HG02763 (cell line): ENCODE results near the gene GPR63.

Experiments
- ATAC-seq: cut with Tn5 transposase; IDR thresholded peaks from one replicate; pipeline ENCODE4 v1.9.1; 2021; ENCODE audit warnings: mild to moderate bottlenecking, moderate library complexity; ENCODE audit not compliant: unreplicated experiment

GPR63 gene

DNA sequence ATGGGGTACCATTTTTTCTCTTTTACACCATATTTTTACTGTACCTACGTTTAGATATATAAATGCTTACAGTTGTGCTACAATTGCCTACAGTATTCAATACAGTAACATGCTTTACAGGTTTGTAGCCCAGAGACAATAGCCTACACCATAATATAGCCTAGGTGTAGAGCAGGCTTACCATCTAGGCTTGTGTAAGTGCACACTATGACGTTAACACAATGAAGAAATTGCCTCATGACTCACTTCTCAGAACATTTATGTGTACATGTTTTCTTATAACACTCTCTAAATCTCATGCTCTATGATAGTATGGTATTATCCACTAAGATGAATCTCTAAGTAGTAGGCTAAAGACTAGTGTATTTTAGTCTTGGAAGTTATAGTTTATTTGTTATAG is 13.5 kb downstream of the GPR63 start:
- no peak for ATAC-seq

DNA sequence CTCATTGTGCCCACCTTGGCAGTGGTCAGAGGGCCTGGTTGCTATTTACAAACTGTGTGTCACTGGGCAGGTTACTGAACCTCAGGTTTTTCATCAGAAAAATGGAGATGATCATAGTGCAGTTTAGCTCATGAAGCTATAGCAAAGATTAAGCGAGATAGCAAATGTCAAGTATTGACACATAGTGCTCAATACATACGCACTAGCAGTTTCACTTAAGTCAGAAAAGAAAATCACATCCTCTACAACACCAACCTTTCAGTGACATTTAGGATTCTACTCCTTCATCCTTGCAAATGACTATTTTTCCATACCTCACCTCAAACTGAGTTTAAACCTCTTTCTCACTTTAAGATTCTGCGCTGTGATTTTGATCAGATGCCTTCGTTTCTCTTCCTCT is 16.2 kb downstream of the GPR63 start:
- ATAC-seq, result no peak

DNA sequence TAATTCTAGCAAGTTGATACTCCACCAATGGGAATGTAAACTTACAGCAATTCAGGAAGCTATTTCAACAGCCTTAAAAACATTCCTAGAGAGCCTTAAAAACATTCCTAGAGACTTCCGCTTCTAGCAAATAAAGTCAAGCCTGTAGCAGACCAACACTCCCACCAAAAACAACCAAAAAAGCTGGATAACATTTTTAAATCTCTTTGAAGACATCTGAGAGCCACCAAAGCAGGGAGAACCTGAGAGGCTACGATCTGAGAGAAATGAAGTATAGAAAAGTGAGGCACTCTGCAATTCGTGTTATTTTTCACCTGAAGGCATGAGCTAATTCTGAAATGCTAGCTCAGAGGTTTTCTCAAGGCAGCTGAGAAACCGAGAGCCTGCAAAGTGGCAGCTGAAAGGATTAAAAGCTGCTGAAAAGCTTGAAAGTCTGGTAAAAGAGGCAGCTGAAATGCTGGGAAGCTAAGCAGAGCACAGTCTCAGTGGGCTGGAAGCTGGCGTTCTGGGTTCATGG is 20.9 kb downstream of the GPR63 start:
- ATAC-seq, result no peak

DNA sequence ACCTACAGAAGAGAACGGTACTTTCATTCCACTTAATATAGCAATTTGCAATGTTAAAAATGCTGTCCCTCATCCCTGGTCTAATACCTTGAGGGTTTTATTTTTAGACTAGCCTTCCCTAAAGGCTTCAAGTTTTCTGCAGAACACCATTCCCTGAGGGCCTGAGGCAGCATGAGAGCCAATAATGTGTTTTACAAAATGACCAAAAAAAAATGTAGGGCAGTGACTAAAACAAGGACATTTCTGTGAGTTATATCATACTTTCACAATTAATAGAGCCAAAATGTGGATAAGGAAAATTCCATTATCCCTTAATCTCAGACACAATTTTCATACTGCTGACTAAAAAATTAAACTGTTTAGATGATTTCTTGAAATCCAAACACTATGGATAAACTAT is 22.7 kb downstream of the GPR63 start:
- ATAC-seq, result no peak

DNA sequence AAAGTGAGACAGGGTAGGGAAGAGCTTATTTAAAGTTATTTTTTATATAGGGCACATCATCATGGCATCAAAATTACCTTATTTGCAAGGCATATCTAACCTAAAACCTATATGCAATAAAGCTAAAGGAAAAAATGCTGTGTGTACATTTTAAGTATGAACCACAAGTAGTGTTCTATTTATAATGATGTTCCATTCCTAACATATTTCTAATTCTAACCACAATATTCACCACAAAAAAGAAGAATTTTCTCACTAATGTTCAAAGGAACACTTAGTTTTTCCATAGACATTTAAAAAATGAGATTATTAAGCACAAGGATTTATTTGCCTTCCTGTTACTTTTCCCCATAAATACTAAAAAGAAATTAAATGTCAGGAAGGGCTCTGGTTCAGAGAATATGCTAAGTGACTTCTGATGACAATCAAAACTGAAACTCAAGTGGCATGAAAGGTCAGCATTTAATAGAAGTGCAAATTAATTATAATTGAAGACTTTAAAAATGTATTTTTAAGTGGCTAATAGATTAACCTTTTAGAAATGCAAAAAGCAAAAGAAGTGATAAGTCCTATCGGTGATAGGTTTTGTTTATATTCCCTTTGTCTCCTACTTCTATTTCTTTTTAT is 25.1 kb downstream of the GPR63 start:
- ATAC-seq, result no peak

DNA sequence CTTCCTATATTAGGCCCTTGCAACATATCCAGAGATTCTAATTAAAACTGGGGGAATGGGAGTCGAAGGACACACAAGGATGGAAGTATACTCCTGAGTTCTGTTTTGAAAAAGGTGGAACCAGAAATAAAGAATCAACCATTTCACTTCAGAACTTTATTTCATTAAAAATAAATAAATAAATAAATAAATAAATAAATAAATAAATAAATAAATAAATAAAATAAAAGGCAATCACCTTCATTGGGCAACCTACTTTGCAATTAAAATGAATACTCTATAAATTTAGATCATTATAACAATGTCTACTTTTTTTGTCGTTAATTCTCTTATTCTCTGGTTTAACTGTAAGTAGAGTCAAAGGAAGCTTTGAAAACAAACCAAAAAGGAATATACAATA is 25.6 kb downstream of the GPR63 start:
- no peak for ATAC-seq

DNA sequence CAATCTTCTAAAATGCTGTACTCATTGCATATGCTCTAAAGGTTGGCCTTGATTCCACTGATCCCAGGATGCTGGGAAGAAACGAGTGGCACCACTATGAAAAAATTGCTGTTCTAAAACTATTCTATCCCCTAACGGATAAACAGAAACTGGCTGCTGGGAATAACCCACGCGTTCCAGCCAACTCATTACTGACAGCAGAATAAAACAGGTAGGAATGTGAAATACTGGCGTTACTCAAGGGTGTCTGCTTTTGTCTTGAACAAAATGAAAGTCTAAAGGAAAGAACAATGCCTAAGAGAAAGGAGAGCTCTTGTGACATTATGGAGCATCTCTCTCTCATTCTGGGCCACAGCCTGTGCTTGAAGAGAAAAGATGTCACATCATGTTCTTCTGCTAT is 26.1 kb downstream of the GPR63 start:
- ATAC-seq, result no peak

DNA sequence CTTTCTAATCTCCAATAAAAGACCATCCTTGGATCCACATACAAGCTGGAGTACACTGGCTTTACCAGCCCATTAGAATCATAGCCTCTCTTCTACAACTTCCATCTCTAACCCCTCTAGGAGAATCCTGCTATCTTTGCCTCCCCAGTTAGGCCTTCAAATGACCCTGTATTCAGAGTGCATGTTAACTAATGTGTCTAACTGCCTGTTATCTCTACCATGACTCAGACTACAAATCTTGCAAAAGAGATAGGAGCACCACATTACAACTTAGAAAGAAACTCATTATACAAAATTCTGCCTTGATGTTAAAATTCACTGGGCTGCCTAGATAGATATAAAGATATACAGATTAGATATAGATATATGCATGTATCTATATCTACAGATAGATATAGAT is 28.2 kb downstream of the GPR63 start:
- no peak for ATAC-seq

DNA sequence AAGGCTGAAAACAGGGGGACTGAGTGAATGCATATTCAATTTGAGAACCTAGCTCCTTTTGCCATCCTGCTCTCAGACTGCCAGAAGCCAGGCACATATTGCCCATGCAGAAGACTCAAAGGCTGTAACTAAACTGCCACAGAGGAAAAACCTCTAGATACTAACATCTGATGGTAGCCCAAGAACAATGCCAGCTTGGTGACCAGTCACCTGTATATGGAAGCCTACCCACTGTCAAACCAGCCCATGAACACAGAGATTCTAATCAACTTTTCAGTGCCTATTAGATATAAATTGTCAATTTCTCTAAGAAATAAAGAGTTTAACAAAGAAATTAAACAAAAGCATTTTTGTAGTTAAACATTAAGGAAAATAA is 34.2 kb downstream of the GPR63 start:
- ATAC-seq, result no peak

DNA sequence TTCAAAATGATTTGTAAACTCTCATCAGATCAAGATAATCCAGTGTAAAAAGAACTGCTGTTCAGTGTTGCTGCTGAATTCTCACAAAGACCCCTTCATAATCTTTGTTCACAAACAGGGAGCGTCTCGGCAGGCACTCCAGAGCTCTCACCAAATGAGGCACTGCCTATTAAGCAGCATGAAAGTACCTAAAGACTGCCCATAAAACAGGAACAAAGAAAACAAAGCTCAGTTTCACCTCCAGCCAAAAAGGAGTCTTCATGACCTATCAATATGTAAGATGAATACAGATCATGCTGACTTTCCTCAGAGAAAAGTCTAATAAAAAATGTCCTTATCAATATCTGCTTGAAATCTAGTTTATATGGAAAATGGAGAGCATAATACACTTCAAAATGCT is 41.8 kb downstream of the GPR63 start:
- ATAC-seq, result peak; percentile 98

DNA sequence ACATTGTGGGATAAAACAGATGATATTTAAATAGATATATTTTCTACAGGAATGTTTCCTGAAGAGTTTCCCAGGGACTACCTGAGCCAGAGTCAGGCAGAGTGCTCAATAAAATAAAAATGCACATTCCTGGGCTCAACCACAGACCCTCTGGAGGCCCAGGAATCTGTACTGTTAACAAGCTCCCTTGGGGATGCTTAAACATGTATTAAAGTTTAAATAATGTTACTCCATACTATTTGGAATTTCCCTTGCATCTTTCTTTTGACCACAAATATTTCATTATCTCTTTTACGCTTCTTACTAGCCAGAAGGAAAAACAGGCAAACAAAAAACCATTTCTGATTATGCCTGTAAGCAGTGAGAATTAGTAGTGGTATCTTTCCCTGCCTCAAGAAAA is 42.3 kb downstream of the GPR63 start:
- peak; percentile 21 for ATAC-seq

DNA sequence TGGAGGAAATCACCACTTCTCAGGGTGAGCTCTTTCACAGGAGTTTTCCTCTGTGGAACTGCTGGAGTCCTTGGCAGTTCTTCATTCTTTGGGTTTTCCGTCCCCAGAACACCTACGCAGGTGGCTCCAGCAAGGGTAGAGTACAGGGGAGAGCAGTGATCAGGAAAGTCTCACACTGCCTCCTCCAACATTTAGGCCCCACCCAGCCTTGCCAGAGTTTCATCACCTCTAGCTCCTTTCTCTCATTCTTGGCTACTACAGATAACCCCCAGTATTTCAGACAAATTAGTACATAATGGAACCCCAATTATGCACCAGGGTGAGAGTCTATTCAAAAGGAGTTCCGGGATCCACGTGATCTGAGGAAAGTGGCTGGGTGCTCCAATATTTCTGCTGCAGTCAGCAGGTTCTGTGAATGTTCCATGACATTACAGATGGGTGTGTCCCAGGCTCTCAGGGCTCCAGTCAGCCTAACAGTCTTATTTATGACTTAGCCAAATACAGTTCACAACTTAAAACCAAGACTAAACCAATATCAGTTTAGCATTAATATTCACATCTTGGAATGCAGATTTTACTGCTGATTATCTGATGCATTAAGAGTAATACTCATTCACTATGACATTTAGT is 44.6 kb downstream of the GPR63 start:
- no peak for ATAC-seq

DNA sequence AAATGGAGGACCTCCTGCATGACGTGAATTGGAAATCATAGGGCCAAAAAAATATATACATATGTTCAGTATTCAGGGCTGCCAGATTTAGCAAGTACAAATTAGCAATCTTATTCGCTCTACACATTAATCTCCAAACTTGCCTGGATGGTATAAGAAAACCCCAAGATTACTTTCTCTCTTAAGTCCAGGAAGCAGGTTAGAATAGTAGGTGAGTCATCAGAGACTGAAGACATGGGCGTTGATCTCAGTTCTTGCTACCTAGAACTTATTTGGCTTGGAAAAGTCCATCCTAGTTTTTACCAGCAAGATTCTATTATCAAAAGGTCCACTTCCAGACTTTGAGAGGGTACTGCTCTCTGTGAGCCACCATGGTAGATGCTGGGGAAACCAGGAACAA is 47.4 kb downstream of the GPR63 start:
- ATAC-seq, result no peak

DNA sequence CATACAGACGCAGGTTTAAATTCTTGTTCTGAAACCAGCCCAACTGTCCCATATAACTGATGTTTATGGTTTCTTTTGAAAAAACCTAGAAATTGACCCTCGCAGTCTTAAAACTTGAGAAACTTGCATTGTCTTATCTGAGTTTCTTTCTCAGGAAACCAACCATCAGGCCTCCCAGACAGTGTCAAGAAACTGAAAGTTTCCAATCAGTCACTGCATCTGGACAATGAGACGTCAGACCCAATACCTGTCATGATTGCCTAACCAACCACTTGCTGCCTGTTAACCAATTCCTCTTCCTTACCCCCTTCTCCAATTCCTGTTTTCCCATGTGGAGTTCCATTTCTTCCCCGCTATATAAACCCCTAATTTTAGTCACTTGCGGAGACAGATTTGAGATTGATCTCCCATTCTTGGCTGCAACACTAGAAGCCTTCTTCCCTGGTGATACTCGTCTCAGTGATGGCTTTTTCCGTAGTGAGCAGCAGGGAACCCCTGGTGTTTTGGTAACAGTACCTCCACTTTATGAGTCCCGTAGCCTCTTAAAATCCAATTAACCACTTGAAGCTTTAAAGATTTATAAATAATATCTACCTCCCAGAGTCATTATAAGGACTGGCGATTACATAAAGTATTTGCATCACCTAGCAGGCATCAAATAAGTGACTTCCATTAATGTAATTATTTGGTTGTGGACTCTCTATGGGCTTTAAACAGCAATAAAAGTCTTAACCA is 49.3 kb downstream of the GPR63 start:
- no peak for ATAC-seq

DNA sequence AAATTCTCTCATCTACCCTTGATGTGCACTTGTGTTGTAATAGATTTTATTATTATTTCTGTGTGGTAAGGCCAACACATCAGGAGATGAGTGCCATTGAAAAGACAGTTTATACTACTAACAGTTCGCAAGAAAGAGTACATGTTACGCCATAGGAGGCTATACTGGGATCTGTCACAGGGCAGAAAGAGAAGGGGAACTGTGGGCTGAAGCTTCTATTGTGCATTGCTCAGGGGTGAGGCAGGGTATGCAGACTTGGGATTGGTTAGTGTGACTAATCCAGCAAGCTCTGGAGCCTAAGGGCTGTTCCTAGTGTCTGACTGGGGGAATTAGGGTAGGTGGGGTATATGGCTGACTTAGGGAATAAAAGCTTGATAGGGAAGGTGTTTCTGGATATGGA is 50.9 kb downstream of the GPR63 start:
- ATAC-seq, result no peak

DNA sequence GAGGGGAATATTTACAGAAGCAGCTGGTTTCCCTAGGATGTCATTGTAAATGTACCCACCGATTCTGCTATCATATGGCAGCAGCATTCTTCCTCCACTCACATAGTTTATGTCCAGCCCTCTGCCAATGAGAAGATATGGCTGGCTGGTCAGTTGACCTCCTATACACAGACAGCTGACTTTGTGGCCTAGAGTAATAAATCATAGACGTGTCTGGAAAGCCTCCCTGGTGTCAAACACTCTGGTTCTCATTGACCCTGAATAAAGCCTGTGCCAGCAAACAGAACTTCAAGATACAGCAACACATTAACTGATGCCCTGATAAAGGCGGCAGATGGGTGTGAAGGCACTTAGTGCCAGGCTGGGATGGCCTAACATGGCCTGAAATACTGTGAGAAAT is 52.6 kb downstream of the GPR63 start:
- ATAC-seq, result no peak

DNA sequence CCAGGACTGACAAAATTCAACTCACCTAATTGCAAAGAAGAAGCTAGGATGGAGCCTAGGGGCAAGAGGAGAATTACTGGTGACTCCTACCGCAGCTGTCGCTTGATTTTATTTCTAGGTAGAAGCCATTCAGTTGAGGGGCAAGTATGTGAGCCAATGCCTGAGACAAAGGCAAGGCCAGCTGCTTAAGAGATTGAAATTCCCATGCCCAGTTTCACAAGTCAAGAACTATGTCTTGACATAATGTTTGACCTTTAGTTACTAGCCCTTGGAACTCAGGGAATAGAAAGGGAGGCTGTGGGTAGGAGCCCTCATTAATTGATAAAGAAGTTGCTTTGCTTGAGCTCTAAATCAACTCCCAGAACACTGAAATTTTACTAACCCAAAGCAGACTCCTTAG is 54.0 kb downstream of the GPR63 start:
- no peak for ATAC-seq

DNA sequence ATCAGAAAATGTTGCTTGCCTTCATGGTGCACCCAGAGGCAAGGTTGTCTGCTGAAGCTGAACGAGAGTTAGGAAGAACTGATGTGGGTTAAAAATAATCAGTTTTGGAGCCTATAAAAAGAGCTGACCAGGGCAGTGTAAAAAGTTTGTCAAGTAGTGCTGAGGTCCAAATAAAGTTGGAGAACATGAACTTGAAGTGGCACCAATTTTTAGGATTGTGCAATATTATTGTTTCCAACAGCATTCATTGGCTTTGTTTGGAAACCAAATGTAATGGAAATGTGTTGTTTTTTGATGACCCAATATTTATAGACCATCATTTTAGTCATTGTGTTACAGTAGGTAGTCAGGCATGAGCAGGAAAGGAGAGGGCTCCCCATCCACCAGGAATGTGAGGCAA is 55.7 kb downstream of the GPR63 start:
- ATAC-seq, result no peak

DNA sequence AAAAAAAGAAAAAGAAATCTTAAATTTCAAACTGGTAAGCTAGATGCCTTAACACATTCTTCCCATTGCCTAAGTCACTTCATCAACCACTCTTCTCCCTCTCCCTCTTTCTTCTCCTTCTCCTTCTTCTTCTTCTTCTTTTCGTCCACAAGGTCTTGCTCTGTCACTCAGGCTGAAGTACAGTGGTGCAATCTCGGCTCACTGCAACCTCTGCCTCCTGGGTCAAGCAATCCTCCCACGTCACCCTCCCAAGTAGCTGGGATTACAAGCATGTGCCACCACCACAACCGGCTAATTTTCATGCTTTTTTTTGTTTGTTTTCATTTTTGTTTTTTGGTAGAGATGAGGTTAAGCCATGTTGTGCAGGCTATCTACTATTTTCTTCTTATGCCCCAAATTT is 60.2 kb downstream of the GPR63 start:
- ATAC-seq, result no peak

DNA sequence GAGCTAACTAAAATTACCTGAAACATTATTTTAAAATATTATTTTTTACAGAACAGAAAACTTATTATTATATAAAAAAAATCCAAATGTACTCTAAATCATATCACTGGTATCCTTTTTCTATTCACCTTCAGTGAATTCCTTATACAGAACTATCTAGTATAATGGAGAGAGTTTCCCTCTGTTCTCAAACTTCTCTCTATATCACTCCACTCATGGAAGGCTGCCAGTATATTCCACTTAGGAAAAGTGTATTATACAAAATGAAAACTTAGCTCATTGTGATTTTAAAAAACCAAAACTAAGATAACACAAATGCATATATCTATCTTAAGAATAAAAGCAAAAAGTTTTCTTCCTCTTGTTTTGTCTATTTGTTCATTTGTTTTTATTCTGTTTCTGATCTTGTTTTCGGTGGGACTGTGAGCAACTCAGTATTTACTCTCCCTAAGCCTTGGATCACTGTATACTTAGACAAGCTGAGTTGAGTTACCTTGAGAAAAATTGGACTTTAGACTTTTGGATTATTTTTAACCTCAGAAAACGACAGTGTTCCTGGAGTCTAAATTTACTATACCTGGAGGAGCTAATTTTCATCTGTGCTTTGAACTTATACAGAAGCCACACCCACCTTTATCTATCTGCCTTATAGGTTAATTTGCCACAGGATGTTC is 61.4 kb downstream of the GPR63 start:
- ATAC-seq, result no peak

DNA sequence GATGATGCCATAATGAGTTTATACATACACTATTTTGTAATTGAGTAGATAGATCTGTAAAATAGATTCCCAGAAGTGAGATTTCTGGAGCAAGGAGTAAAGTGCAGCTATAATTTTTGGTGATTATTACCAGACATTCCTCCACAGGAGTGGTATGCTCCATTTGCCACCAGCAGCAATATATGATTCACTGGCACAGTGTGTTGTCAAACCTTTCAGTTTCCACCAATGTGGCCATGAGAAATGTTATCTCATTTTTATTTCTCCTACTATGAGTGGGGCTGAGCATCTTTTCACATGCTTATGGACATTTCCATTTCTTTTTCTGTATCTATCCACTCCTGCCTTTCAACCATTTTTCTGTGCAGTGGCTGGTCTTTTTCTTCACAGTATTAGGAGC is 70.5 kb downstream of the GPR63 start:
- ATAC-seq, result no peak

DNA sequence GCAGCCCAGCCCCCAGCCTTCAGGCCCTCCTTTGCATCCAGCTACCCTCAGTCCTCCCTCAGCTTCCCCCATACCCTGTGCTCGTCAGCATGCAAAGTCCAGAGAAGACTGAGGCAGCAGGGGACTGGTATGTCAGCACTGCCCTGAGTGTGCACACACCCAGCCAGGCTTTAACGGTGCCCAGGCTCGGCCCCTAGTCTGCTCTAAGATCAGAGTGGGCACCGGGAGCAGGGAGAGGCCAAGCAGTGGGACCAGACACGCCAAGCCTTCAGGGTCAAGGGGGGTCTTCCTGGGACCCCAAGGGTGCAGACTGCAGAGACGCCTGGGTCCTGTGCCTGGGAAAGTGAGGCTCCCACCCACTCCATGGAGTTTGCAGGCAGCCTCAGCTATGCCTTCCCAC is 74.7 kb downstream of the GPR63 start:
- no peak for ATAC-seq
